Mucosa of descending colon (tissue), 3 donors: ENCODE data around the gene SIK2. TPM values are rescaled to one million over a fixed set of nuclear protein-coding genes. Genes with fewer than 3 reads are reported as not detected.

Experiments used
- ATAC-seq: fragments of 200-7000 bp; cut with Tn5 transposase; one replicate; pipeline ENCODE4 v1.9.1; 2020; ENCODE audit warnings: mild to moderate bottlenecking, moderate library complexity
- DNase-seq, 3 donors: peaks; one replicate each; pipeline ENCODE4 v3.0.0-alpha.2; 2020
- H3K36me3 ChIP-seq: fragments of 200-600 bp; one replicate; pipeline ENCODE4 v1.8.0; 2021; ENCODE audit warnings: low read depth, mild to moderate bottlenecking
- H3K4me1 ChIP-seq: fragments of 200-600 bp; one replicate; pipeline ENCODE4 v1.8.0; 2021; ENCODE audit warnings: low read depth, mild to moderate bottlenecking
- H3K4me3 ChIP-seq: fragments of 200-600 bp; one replicate; pipeline ENCODE4 v1.8.0; 2021; ENCODE audit warnings: mild to moderate bottlenecking
- H3K9me3 ChIP-seq: fragments of 200-600 bp; one replicate; pipeline ENCODE4 v1.8.0; 2021; ENCODE audit warnings: mild to moderate bottlenecking
- intact Hi-C, 2 donors: fragments of 100-400 bp; cut with DNase I in 1 of 2; cut with micrococcal nuclease in 1 of 2; formaldehyde crosslinking; loops; one replicate each; pipeline versions ENCODE4 v1.11.0 to v1.11.1; 2022; cut with DNase I, micrococcal nuclease
- total RNA-seq, 3 donors: library from RNA; stranded (reverse); fragmentation: NEBNext Ultra II Directional in 2 of 3; extraction: Animal tissue kit (Norgen Biotek cat#: 25700) in 2 of 3; gene quantifications; one replicate each; pipeline versions ENCODE4 v1.2.1 to v1.2.4, GENCODE V29; 2021 to 2023
- TF ChIP-seq, protein P1 (sequence below): fragments of 200-600 bp; IDR thresholded peaks from one replicate; pipeline ENCODE4 v1.8.0; 2022; ENCODE audit warnings: antibody characterized with exemption, mild to moderate bottlenecking
- donor health status: DM: no; HTN: no; CAD: no; lungs with moderate emphysema.
- donor health status: DM: no; HTN: no; CAD: no.
- donor health status: DM: no; HTN: yes; CAD: no.

Gene SIK2
- total RNA-seq, 3 donors from 2014 or later: 22.0 to 23.0 (median 22.7) TPM

DNA sequence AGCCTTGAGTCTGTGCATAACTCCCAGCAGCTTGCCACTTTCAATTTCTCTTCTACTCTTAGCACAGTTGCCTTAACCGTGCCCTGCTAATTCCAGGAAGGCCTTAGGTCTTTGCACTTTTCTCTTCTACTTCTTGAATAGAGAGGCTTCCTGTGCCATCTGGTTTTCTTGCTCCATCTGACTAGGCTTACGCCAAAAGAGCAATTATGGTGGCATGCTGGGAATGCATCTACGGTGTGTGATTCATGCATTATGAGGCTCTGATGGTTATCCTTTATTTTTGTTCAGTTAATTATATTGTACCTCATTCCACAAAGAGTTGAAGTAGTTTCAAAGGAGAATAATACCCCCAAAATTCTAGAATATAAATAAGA is 29.4 kb downstream of the SIK2 start:
- Histone ChIP-seq H3K4me3 (no peak overlapping the region), H3K36me3 (no peaks in the 10 kb centered on the region), H3K9me3 (no peaks in the 10 kb centered on the region), H3K4me1 (peaks cover 35% of the 10 kb centered on the region)
- TF ChIP-seq, protein P1, sequence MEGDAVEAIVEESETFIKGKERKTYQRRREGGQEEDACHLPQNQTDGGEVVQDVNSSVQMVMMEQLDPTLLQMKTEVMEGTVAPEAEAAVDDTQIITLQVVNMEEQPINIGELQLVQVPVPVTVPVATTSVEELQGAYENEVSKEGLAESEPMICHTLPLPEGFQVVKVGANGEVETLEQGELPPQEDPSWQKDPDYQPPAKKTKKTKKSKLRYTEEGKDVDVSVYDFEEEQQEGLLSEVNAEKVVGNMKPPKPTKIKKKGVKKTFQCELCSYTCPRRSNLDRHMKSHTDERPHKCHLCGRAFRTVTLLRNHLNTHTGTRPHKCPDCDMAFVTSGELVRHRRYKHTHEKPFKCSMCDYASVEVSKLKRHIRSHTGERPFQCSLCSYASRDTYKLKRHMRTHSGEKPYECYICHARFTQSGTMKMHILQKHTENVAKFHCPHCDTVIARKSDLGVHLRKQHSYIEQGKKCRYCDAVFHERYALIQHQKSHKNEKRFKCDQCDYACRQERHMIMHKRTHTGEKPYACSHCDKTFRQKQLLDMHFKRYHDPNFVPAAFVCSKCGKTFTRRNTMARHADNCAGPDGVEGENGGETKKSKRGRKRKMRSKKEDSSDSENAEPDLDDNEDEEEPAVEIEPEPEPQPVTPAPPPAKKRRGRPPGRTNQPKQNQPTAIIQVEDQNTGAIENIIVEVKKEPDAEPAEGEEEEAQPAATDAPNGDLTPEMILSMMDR: no peak
- intact Hi-C loops: no loop called here
- no peak for DNase-seq
- peak; percentile 36 for ATAC-seq

DNA sequence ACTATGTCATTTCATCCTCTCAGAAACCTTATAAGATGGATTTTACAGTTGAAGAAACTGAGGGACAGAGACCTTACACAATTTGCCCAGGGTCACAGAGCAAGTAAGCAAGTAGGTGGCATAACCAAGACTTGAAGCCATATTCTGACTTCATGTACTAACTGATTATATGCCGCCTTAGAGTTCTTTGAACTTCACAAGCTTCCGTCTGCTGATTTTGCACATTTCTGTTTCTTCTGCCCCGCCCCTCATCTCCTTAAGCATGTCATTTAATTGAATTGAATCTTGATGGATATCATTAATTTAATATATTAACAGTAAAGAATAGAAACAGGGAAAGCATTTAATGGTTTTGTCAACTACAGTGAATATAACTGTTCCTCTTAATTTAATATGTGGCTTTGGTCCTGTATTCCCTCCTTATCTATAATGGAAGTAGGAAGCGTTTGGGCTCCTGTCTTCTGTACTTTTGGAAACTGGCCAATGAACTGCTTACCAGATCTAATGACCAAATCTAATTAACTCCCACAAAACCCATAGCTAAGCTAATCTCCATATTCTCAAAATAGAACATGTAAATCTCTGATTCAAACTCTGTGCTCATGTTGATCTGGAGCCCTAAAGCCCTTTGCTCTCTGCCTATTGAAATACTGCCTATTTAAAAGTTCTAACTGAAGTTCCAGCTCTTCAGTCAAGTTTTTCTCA is 30.4 kb downstream of the SIK2 start:
- DNase-seq: no peak

DNA sequence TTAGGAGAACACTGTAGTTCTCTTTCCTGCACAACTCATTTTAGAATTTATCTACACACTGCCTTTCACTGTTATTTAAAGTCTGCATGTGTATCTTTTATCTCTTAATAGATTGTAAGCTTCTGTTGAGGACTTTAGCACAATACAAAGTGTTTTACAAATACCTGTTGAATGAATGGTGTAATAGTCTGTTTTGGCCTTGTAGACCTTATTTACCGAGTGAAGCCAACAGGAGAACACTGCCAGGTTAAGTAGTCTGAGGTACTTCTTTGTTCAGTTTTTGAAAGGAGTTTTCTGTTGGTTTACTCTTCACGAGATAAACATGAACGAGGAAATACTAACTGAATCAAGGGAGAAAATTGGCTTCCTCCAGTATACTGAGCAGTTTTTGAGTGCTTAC is 31.0 kb downstream of the SIK2 start:
- no peak for DNase-seq
- Histone ChIP-seq H3K4me1 (peaks cover 28% of the 10 kb centered on the region), H3K36me3 (no peaks in the 10 kb centered on the region), H3K4me3 (no peak overlapping the region), H3K9me3 (no peaks in the 10 kb centered on the region)
- peak; percentile 54 for ATAC-seq
- intact Hi-C loops: no loop called here
- TF ChIP-seq, protein P1: no peak

More for the DNA sequence above, 30.4 kb downstream of the SIK2 start:
- H3K4me1 ChIP-seq: peaks cover 28% of the 10 kb centered on the region
- TF ChIP-seq, protein P1: no peak
- H3K36me3 ChIP-seq: no peaks in the 10 kb centered on the region
- no peak for ATAC-seq
- intact Hi-C loops: no loop called here
- no peaks in the 10 kb centered on the region for H3K9me3 ChIP-seq
- no peak overlapping the region for H3K4me3 ChIP-seq

DNA sequence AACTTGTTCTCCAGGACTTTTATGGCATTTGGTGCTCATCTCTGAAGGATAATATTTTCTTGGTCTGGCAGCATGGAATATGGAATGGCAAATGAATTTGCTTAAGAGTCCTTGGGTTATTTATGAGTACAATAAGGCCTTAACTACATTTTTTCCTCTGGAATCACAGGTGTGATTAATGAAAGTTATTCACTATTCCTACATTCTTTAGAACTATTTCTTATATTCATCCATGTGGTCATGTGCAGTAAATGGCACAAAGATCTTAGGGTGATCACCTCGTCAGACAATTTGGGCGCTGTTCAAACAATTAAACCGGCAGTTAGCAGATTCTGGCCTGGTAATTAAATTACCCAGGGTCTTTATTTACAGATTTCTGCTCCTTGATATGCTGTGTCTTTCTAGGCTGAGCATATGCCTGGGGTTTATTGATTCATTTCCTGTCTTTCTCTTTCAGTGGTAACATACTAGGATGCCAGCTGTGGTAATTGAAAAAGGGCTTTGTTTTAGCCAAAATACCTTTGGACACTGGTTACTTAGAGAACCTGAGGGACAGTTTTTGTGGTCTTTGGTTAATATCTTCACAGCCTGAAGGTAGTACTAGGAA is 31.6 kb downstream of the SIK2 start:
- H3K4me1 ChIP-seq: peaks cover 28% of the 10 kb centered on the region
- intact Hi-C loops: no loop called here
- no peak overlapping the region for H3K4me3 ChIP-seq
- TF ChIP-seq, protein P1: no peak
- H3K9me3 ChIP-seq: no peaks in the 10 kb centered on the region
- DNase-seq (no peak), ATAC-seq (peak; percentile 43)
- H3K36me3 ChIP-seq: no peaks in the 10 kb centered on the region

DNA sequence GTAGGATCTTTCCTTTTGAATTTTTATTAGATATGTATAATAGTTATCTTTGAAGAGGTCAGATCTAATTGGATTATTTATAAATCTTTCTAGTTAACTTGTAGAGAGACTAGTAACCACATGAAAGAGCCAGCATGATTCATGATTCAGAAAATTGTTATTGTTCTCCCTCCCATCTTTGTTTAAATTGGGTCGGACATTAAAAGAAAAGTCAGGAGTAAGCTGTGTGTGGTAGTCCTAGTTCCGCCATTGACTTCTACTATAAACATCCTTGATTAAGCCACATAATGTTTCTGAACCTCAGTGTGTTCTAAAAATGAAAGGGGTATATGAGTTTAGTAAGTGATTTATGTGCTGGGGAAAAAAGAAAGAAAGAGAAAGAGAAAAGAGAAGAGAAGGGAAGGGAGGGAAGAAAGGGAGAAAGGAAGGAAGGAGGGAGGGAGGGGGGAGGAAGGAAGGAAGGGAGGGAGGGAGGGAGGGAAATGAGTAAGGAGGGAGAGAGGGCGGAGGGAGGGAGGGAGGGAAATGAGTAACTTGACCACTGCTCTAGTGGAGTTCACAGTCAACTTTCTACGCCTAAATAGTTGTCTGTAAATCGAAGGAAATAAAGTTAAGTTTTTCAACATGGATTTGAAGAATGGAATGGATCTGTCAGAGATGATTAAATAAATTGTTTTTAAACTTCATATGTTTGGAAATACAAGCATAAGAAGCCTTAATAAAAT is 32.9 kb downstream of the SIK2 start:
- Histone ChIP-seq H3K9me3 (no peaks in the 10 kb centered on the region), H3K4me1 (peaks cover 28% of the 10 kb centered on the region), H3K4me3 (no peak overlapping the region), H3K36me3 (no peaks in the 10 kb centered on the region)
- DNase-seq (no peak), ATAC-seq (no peak)
- intact Hi-C loops: no loop called here
- TF ChIP-seq, protein P1: no peak
